HAP-1 (cell line): ENCODE results near the gene QSOX1.
A peak's percentile ranks its signal among the peaks of the same experiment; 100 is the strongest.
"Not testable (repeated sequence)": the region's sequence is repeated elsewhere in the genome, so short reads cannot be mapped to it uniquely, and the experiment has no call there.

Experiments
- DNase-seq, 2 experiments: peaks; one replicate each; pipeline ENCODE4 v3.0.0-alpha.2; 2016 to 2020; ENCODE audit warnings: low spot score in 2 of 2
- H3K27me3 ChIP-seq: fragments of 250-450 bp; sonication (Bioruptor Pico); 2 replicates; pipeline ENCODE4 v1.5.1; 2020; ENCODE audit warnings: low read depth, mild to moderate bottlenecking, moderate library complexity
- H3K36me3 ChIP-seq: fragments of 250-450 bp; sonication (Bioruptor Pico); replicated peaks from 2 replicates; pipeline ENCODE4 v1.5.1; 2020; ENCODE audit warnings: mild to moderate bottlenecking
- H3K4me1 ChIP-seq: fragments of 250-450 bp; sonication (Bioruptor Pico); 2 replicates; pipeline ENCODE4 v1.5.1; 2020; ENCODE audit warnings: mild to moderate bottlenecking
- H3K4me3 ChIP-seq: fragments of 250-450 bp; sonication (Bioruptor Pico); 2 replicates; pipeline ENCODE4 v1.5.1; 2020; ENCODE audit warnings: mild to moderate bottlenecking, moderate library complexity
- H3K9me3 ChIP-seq: fragments of 250-450 bp; sonication (Bioruptor Pico); 2 replicates; pipeline ENCODE4 v1.5.1; 2020; ENCODE audit warnings: mild to moderate bottlenecking, moderate library complexity
- in situ Hi-C: fragments of 300-500 bp; cut with MboI; formaldehyde crosslinking; loops from 3 replicates; pipeline ENCODE4 v1.14.3; 2020; ENCODE audit warnings: low sequenced_read_pairs, inconsistent platforms, mixed read lengths

The QSOX1 gene, protein sequence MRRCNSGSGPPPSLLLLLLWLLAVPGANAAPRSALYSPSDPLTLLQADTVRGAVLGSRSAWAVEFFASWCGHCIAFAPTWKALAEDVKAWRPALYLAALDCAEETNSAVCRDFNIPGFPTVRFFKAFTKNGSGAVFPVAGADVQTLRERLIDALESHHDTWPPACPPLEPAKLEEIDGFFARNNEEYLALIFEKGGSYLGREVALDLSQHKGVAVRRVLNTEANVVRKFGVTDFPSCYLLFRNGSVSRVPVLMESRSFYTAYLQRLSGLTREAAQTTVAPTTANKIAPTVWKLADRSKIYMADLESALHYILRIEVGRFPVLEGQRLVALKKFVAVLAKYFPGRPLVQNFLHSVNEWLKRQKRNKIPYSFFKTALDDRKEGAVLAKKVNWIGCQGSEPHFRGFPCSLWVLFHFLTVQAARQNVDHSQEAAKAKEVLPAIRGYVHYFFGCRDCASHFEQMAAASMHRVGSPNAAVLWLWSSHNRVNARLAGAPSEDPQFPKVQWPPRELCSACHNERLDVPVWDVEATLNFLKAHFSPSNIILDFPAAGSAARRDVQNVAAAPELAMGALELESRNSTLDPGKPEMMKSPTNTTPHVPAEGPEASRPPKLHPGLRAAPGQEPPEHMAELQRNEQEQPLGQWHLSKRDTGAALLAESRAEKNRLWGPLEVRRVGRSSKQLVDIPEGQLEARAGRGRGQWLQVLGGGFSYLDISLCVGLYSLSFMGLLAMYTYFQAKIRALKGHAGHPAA

GRCh38 chr1:180154325-180155181, at the start of gene QSOX1:
Gene QSOX1 (plus strand): TSS chr1:180154869. CDS start chr1:180154908, 39 bp downstream.
- Histone ChIP-seq H3K36me3 (no peaks in the 10 kb centered on the region), H3K4me1 (peaks cover 5% of the 10 kb centered on the region; the same call in 1 of the 2 replicates), H3K27me3 (no peaks in the 10 kb centered on the region), H3K9me3 (no peaks in the 10 kb centered on the region), H3K4me3 (peak within 1 kb of the TSS; percentile 62)
- in situ Hi-C loops = no loop called here
- DNase-seq = peak; percentile 74 to 88

DNA sequence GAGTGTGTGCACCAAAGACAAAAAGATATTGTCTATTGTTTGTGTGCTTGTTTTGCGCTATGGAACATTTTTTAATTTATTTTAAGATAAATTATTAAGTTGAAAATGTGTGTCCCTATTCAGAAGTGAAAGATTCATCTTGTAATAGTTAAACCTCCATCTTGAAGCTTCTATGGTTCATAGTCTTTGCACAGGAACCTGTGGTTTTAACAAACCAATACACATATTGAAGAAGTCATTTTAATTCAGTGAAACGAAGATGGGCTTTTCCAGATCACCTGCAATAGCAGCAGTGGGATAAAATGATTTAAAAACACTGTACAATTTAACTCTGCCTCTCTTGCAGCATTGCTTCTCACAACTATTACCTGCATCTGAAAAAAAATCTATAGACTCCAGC, 42.6 kb upstream of the QSOX1 start:
- in situ Hi-C loops = no loop called here
- H3K9me3 ChIP-seq = no peaks in the 10 kb centered on the region; the same call in 1 of the 2 replicates
- H3K4me1 ChIP-seq = 0 out of 2 replicates have a peak, but pooled peaks cover 3% of the 10 kb centered on the region
- no peak for DNase-seq
- no peak overlapping the region for H3K4me3 ChIP-seq
- H3K36me3 ChIP-seq = peaks cover 27% of the 10 kb centered on the region
- H3K27me3 ChIP-seq = no peaks in the 10 kb centered on the region

DNA sequence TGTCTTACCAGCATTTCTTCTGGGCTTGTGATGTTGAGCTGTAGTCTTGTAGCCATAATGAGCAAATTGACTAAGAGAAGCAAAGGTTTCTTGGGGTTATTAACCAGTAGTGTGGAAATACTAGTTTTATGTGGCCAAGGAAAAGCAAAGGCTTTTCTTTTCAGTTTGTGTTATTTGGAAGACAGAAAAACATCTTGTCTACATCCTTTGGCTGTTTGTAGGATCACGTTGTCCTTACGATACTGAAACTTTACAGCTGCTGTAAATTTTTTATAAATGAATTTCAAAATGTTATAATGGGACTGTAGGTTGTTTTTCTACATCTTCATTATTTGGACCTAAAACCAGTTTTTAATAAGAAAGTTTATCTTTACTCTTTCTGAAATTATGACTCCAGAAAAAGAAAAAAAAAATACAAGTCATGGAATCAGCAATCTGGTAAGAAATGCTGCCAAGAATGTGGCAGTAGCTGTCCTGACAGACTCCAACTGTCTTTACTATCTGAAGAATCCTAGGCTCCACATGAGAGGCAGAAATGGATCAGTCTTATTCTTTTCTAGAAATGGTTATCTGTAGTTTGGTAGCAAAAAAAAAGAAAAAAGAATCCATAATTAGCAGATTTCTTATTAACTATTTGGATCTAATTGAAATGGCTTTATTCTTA, 41.6 kb upstream of the QSOX1 start:
- in situ Hi-C loops = no loop called here

GRCh38 chr1:180114396-180114945, 40.2 kb upstream of the QSOX1 start:
- no peak overlapping the region for H3K4me3 ChIP-seq
- peaks cover 23% of the 10 kb centered on the region for H3K36me3 ChIP-seq
- 0 out of 2 replicates have a peak, but pooled peaks cover 3% of the 10 kb centered on the region for H3K4me1 ChIP-seq
- no peaks in the 10 kb centered on the region; the same call in 1 of the 2 replicates for H3K9me3 ChIP-seq
- no peak for DNase-seq
- no peaks in the 10 kb centered on the region for H3K27me3 ChIP-seq
- in situ Hi-C loops = no loop called here

More for the DNA sequence above, 41.6 kb upstream of the QSOX1 start:
- Histone ChIP-seq H3K36me3 (peaks cover 23% of the 10 kb centered on the region), H3K9me3 (no peaks in the 10 kb centered on the region; the same call in 1 of the 2 replicates), H3K27me3 (no peaks in the 10 kb centered on the region), H3K4me1 (0 out of 2 replicates have a peak, but pooled peaks cover 3% of the 10 kb centered on the region), H3K4me3 (no peak overlapping the region)
- DNase-seq = no peak

- H3K4me1 ChIP-seq = 0 out of 2 replicates have a peak, but pooled peaks cover 3% of the 10 kb centered on the region
- in situ Hi-C loops = no loop called here
- DNase-seq = no peak
- H3K9me3 ChIP-seq = no peaks in the 10 kb centered on the region
- H3K36me3 ChIP-seq = peaks cover 5% of the 10 kb centered on the region
- H3K4me3 ChIP-seq = no peak overlapping the region
- no peaks in the 10 kb centered on the region for H3K27me3 ChIP-seq
Observed at GRCh38 chr1:180116964-180117763, 37.5 kb upstream of the QSOX1 start.

GRCh38 chr1:180117764-180118116, 36.9 kb upstream of the QSOX1 start:
- DNase-seq = no peak
- no peaks in the 10 kb centered on the region for H3K27me3 ChIP-seq
- in situ Hi-C loops = no loop called here

GRCh38 chr1:180119837-180120236, 34.8 kb upstream of the QSOX1 start:
- in situ Hi-C loops = no loop called here
- DNase-seq = no peak

More at GRCh38 chr1:180117764-180118116, 36.9 kb upstream of the QSOX1 start:
- 0 out of 2 replicates have a peak, but pooled peaks cover 3% of the 10 kb centered on the region for H3K4me1 ChIP-seq
- H3K36me3 ChIP-seq = no peaks in the 10 kb centered on the region; the same call in 1 of the 2 replicates
- H3K9me3 ChIP-seq = no peaks in the 10 kb centered on the region
- H3K4me3 ChIP-seq = no peak overlapping the region

GRCh38 chr1:180123463-180123936, 31.2 kb upstream of the QSOX1 start:
- no peaks in the 10 kb centered on the region for H3K9me3 ChIP-seq
- no peaks in the 10 kb centered on the region for H3K36me3 ChIP-seq
- no peaks in the 10 kb centered on the region for H3K4me1 ChIP-seq
- H3K4me3 ChIP-seq = no peak overlapping the region
- H3K27me3 ChIP-seq = no peaks in the 10 kb centered on the region
- no peak for DNase-seq
- in situ Hi-C loops = no loop called here

More at GRCh38 chr1:180119837-180120236, 34.8 kb upstream of the QSOX1 start:
- H3K36me3 ChIP-seq = no peaks in the 10 kb centered on the region; the same call in 1 of the 2 replicates
- no peaks in the 10 kb centered on the region for H3K9me3 ChIP-seq
- H3K4me3 ChIP-seq = no peak overlapping the region
- no peaks in the 10 kb centered on the region for H3K4me1 ChIP-seq
- no peaks in the 10 kb centered on the region for H3K27me3 ChIP-seq

DNA sequence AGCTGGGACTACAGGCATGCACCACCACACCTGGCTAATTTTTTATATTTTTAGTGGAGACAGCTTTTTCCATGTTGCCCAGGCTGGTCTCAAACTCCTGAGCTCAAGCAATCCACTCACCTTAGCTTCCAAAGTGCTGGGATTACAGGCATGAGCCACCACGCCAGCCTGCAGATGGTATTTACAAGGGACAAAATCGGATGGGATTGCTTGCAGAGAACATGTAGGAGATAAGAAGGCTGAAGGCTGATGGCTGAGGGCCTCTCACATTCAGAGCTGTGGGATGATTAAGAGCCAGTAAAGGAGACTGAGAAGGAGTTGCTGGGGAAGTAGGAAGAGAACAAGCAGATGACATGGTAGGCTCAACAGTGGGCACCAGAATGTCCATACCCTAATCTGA, 24.0 kb upstream of the QSOX1 start:
- in situ Hi-C loops = no loop called here
- Histone ChIP-seq H3K4me1 (no peaks in the 10 kb centered on the region), H3K27me3 (no peaks in the 10 kb centered on the region), H3K36me3 (no peaks in the 10 kb centered on the region), H3K9me3 (no peaks in the 10 kb centered on the region), H3K4me3 (no peak overlapping the region)
- DNase-seq = no peak

DNA sequence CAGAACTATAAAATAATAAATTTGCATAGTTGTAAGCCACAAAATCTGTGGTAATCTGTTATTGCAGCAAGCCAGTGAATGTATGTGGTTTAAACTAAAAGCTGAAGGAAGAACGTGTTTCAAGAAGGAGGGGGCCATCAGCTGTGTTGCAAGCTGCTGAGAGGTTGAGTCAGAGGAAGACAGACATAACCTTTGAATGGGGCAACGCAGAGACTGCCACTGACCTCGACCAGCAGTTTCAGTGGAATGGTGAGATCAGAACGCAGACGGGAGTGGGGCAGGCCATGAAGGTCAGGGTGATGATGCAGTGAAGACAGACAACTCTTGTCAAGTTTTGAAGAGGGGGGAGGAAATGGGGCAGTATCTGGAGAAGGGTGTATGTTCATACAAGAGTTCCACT, 23.2 kb upstream of the QSOX1 start:
- Histone ChIP-seq H3K4me3 (no peak overlapping the region), H3K4me1 (no peaks in the 10 kb centered on the region), H3K9me3 (no peaks in the 10 kb centered on the region), H3K36me3 (no peaks in the 10 kb centered on the region), H3K27me3 (no peaks in the 10 kb centered on the region)
- no peak for DNase-seq
- in situ Hi-C loops = no loop called here

DNA sequence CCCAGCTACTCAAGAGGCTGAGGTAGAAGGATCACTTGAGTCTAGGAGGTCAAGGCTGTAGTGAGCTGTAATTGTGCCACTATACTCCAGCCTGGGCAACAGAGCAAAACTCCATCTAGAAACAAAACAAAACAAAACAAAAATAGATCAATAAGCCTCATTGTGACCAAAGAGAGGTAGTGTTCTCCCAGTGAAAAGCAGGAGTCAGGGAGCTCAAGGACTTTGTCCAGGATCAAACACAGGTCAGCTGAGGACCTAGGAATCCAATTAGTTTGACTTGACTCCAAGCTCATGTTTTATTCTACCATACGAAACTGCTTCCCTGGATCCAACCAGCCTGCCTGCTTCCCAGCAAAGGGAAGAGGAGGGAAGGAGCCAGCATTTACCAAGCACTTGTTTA, 21.5 kb upstream of the QSOX1 start:
- DNase-seq = no peak
- Histone ChIP-seq H3K4me1 (no peaks in the 10 kb centered on the region), H3K4me3 (no peak overlapping the region), H3K27me3 (no peaks in the 10 kb centered on the region), H3K9me3 (no peaks in the 10 kb centered on the region), H3K36me3 (no peaks in the 10 kb centered on the region)
- in situ Hi-C loops = no loop called here

DNA sequence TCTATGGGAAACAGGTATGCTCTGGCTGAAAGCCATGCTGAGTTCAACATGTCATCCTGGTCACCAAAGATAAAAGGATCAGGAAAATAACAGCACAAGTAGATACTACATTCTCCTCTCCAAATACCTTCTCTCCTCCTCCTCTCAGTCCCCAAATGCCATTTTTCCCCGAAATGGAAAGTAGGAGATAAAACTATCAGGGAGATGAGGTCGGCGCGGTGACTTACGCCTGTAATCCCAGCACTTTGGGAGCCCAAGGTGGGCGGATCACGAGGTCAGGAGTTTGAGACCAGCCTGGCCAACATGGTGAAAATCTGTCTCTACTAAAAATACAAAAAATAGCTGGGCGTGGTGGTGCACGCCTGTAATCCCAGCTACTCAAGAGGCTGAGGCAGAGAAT, 21.0 kb upstream of the QSOX1 start:
- in situ Hi-C loops, H3K36me3 ChIP-seq, H3K4me1 ChIP-seq, H3K9me3 ChIP-seq, DNase-seq, H3K4me3 ChIP-seq, H3K27me3 ChIP-seq: not testable (repeated sequence)
